ENCODE results near the gene MDFI.
"Not testable (repeated sequence)": the region's sequence is repeated elsewhere in the genome, so short reads cannot be mapped to it uniquely, and the experiment has no call there.

Gene MDFI

DNA sequence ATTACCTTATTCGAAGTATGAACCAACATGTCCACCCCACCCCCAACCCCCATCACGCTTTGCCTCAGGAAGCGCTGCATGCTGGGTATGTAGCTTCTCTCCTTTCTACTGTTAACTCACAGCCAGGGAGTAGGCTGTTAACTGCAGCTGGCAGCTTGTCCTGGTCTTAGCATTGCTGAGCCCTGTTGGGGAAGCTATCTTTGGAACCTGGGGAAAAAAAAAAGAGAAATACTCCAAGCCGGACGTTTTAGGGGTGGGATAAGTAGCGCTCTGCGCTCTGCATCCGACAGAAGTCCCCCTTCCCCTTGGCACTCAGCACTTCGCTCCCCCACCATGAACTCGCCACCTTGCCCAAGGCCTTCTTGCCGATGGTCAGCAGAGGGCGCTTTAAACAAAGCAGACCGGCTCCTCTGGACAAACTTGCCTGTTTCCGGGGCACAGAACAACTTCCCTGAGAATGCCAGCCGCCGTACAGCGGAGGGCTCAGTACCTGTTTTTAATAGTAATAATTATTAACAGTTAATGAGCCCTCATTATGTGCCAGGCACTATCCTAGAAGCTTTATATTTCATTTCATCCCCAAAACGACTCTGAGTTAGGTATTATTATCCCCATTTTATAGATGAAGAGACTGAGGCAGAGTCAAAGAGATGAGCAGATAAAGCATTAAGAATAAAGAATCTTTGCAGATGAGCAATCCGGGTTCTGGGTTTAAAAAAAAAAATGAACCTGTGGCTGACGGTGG is 35.2 kb upstream of the MDFI start:
- peak; percentile 43 to 65 (median 45) for DNase-seq (ENCODE audit: low read depth in 3 of 3)

DNA sequence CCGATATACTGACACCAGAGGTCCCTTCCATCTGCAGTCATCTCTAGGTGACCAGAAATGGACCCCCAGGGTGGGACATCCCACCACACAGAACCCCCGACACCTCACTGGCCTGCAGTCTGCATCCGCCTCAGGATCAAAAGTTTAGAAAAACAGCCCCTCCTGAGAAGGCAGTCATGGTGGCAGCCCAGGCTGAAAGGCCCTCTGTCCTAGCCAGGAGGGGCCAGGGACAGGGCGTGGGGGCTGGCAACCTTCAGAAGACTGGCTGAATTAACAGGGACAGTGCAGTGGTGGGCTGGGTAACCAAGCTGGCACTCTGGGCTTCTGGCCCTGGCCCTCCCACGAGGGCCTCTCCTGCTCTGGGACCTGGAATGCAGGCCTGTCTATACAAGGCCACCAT is 34.3 kb upstream of the MDFI start:
- DNase-seq (ENCODE audit: low read depth in 3 of 3): no peak

DNA sequence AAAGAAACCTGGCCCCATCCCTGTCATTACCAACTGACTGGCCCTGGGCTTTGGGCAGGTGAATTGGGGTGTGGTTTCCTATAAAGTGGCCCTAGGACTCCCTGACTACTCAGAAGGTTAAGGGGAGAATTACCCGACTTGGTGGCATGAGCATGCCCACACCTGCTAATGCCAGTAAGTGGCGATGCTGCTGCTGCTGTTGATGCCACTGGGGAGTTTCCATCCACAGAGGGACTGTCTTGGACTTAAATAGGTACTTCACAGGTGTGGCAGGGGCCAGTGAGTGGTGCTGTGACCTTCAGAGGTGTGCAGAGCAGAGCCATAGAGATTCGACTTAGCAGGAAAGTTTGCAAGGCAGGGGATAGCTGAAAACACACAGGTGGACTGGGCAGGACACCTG is 32.6 kb upstream of the MDFI start:
- DNase-seq (ENCODE audit: low read depth in 3 of 3): no peak

DNA sequence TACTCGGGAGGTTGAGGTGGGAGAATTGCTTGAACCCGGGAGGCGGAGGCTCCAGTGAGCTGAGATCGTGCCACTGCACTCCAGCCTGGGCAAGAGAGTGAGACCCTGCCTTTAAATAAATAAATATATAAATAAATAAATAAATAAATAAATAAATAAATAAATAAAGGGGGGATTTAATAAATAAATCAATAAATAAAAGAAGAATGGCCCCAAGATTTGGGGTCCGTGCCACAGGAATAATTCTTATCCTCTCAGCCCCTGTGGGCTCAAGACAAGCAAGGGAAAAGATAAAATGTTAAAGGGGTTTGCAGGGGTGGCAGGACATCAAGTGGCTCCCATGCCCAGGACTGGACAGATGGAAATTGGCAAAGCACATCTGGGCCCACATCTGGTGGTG is 31.2 kb upstream of the MDFI start:
- no peak for DNase-seq (ENCODE audit: low read depth in 3 of 3)

DNA sequence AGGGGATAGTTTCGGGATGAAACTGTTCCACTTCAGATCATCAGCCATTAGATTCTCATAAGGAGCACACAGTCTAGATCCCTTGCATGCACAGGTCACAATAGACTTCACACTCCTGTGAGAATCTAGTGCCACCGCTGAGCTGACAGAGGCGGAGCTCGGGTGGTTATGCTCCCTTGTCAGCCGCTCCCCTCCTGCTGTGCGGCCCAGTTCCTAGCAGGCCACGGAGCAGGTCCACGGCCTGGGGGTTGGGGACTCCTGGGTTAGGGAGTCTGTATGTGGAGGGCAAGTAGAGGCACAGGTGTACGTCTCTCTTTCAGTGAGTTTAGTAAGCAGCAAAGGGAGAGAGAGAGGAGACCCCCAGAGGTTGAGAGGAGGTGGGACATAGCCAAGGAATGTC is 30.5 kb upstream of the MDFI start:
- DNase-seq (ENCODE audit: low read depth in 3 of 3): no peak

DNA sequence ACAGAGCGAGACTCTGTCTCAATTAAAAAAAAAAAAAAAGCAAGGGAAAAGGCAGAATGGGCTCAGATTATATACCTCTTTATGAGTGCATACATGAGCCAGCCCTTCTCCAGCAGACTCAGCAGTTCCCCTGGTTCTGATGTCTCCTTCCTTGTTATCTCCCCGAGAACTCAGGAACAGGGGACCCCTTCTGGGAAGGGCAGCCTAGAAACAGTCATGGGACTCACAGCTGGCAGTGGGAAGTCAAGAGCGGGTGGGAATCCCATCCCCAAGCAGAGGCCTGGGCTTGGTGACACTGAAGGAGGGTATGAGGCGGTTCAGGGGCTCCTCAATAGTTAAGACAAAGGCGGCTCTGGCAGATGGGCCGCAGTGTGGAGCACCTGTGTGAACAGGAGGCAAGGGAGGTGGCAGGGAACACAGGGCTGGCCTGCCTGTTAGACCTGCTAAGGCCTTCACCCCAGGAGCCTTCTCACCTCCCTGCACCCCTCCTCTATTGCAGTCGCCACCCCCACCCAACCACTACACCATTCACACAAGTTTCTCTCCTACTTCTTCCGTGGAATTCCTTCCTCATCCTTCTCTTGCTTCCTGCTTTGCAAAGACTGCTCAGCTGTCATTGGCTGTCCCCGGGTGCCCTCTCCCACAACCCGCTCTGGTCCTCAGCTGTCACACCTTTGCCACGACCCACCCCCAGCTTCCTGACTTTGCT is 29.7 kb upstream of the MDFI start:
- no peak for DNase-seq (ENCODE audit: low read depth in 3 of 3)

DNA sequence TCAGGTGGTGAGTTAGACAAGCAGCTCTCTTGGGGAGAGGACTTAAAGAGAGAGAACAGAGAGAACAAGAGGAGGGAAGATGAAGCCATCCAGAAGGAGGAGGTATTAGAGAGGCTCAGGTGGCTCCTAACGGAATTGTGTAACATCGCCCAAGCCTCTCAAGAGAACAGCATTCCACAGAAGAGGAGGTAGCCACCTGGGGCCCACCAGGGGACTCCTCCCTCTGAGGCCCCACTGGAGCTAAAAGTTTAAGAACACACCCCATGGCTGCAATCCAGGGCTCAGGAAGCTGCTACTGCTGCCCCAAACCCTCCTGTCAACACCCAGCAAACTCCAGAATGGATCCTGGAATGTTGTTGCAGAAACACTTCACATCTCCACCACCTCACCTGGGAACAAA is 23.6 kb upstream of the MDFI start:
- DNase-seq (ENCODE audit: low read depth in 3 of 3): no peak

DNA sequence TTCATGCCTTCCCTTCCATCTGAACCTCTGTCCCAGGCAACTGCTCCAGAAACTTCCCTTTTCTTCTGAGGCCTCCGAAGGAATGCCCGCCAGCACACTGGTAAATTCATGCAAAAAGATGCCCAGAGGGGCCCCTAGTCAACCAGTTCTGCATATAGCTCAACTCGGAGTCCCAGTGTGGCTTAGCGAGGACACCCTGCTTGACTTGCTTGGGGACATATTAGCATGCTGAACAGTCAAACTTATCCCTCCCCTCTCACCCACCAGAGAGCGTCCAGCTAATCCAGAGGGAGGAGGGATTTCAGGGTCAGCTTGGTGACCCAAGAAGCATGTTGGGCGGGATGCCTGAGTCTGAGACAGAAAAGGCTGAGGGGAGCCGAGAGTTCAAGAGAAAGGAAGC is 23.0 kb upstream of the MDFI start:
- DNase-seq (ENCODE audit: low read depth in 3 of 3): no peak

DNA sequence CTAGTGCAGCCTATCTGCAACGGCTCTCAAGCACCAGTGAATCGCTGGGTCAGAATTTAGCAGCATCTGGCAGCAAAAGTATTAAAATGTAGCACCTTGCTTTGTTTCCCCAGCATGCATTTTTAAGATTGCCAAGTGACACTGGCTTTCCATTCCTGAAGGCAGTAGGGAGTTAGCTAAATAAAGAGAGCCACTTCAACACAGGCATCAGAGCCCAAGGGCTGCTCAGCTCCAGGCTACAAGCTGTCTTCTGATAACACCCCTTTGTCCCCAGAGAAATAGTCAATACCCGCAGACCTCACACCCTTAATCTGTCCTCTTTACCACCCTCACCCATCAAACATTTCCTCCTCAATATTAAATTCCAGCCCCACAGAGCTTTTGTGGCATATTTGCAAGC is 19.7 kb upstream of the MDFI start:
- DNase-seq (ENCODE audit: low read depth in 3 of 3): no peak

DNA sequence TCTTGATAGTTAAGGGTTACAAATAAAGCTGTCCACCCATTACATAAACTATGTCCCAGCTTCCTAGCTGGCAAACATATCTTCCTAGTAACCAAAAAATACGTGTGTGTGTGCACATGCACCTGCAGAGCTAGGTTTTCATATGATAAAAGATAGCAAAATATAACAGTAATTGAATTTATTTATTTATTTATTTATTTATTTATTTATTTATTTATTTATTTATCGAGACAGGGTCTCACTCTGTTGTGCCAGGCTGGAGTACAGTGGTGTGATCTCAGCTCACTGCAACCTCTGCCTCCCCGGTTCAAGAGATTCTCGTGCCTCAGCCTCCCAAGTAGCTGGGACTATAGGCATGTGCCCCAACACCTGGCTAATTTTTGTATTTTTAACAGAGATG is 19.1 kb upstream of the MDFI start:
- DNase-seq (ENCODE audit: low read depth in 3 of 3): not testable (repeated sequence)

DNA sequence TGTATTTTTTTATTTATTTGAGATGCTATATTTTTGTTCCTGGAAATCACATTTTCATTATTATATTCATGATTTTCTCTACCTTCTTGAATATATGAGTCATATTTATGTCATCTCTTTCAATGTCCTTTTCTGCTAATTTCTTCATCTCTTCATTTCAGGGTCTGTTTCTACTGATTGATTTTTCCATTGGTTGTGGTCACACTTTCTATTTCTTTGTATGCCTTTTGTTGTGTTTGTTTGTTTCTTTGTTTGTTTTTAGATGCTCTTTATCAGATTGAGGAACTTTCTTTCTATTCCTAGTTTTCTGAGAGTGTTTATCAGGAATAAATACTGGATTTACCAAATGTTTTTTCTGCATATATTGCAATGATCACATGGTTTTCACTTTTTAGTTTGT is 16.9 kb upstream of the MDFI start:
- no peak for DNase-seq (ENCODE audit: low read depth in 3 of 3)

DNA sequence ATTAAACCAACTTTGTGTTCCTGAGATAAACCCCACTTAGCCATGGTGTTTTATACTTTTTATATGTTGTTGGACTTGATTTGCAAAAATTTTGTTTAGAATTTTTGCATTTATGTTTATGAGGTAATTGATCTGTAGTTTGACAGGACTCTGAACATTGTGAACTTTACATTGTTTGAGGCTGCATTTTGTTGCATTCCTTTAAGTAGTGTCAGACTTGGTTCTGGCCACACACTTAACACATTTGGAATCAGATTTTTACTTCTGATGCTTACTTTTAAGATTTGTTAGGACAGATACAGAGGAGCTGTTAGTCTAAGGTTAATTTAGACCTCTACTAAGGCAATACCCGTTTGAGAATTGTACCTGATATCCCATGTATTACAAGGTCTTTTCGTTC is 16.5 kb upstream of the MDFI start:
- DNase-seq (ENCODE audit: low read depth in 3 of 3): no peak

DNA sequence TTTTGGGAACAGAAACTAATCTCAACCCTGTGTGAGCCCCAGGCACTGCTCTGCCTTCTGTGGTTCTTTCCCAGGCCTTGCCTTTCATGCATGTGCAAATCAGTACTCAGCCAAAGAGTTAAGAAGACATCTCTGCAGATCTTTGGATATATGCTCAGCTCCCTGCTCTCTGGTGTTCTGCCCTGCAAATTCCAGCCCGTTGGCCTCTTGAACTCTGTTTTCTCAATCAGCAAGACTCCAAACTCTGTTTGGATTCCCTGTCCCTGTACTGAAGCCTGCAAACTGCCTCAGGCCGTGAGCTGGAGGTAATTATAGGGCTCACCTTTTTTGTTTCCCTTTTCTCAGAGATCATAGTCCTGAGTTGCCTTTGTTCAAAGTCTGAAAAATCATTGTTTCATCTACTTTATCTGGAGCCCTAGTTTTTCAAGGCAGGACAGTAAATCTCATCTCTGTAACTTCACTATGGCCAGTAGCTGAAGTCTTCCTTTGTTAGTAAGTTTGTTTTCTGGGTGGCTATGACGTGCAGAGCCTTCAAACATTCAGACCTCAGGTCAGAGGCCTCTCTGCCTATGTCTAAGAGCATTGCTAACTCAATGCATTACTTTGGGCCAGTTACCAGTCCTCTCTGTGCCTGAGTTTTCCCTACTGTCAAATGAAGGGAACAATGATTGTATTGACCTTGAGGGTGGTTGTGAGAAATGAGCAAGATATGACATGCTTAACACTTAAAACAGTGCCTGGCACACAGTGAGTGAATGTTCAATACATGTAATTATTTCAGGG is 15.9 kb upstream of the MDFI start:
- no peak for DNase-seq (ENCODE audit: low read depth in 3 of 3)

DNA sequence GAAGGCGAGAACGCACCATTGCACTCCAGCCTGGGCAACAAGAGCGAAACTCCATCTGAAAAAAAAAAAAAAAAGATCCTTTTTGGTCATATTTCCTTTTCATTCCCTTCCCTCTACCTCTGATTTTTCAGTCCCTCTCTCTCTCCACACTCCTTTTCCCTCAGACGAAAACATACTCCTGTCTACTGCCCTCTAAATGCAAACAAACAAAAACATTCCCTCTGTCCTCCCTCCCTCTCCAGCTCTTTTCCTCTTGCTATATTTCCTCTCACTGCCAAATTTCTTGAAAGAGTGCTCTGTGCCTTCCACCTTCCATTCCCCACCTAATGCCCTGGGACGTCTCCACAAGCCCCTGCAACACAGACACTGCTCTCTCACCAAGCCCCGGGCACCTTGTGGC is 14.9 kb upstream of the MDFI start:
- no peak for DNase-seq (ENCODE audit: low read depth in 3 of 3)

DNA sequence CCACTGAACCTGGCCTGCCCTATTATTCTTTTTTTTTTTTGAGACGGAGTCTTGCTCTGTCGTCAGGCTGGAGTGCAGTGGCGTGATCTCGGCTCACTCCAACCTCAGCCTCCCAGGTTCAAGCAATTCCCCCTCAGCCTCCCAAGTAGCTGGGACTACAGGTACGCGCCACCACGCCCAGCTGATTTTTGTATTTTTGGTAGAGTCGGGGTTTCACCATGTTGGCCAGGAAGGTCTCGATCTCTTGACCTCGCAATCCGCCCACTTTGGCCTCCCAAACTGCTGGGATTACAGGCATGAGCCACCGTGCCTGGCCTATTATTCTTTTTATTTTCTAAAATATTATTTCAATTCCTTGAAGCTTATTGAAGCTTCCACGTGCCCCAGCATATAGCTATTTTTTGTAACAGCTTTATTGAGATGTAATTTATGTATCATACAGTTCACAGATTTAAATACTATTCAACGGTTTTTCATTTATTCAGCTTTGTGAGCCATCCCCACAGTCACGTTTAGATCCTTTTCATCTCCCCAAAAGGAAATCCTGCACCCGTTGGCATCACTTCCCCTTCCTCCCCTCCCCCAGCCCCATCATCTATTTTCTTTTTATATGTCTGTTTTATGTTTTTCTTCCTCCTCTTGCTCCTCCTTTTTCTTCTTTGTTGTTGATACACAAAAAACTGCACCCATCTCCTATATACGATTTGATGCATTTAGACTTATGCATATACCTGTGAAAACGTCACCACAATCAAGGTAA is 13.5 kb upstream of the MDFI start:
- DNase-seq (ENCODE audit: low read depth in 3 of 3): no peak

DNA sequence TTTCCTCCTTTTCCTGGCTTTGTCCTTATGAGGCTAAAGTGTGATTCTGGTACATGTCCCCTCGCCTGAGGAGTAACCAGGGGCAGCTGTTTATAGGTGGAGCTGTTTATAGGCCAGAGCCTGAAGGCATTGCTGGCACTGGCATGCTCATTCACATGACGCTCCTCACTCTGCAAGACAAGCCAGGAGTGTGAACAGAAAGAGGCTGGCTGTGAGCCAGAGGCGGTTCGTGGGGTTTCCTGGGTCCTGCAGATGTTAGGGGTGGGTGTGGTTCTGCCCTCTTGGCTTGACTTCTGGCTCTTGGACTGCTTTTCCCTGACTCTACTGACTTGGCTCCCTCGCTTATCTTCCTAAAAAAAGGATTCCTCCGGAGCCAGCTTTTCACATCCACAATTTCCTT is 12.8 kb upstream of the MDFI start:
- DNase-seq (ENCODE audit: low read depth in 3 of 3): no peak

DNA sequence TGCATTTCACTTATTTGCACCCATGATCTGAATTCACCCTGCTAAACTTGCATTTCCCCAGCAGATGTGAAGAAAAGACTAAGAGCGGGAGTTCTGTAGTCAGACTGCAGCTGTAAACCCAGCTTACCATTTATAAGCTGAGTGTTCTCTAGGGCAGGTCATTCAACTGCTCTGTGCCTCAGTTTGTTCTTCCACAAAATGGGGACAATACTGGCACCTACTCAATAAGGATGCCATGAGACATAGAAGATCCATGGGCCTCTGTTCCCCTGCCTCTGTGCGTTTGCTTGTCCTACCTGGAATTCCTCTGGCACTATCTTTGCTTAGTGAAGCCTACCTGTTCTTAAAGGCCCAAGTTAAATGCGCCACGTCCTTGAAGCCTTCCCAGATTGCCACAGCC is 12.2 kb upstream of the MDFI start:
- no peak for DNase-seq (ENCODE audit: low read depth in 3 of 3)

DNA sequence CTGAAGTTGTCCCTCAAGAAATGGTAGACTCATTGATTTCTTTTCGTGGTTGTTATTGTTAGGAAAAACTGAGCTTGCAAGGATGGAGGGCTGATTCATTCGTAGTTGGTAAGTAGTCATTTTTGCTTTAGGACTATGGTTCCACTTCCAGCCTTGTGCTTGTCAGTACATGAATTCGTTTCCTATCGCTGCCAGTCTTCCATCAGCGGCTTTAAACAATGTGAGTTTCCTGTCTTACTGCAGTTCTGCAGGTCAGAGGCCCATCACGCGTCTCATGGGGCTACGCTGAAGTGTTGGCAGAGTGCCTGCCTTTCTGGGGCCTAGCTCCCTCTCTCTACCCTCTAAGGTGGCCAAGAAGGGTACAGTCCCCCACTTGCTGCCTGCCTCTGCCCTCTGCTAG is 11.4 kb upstream of the MDFI start:
- no peak for DNase-seq (ENCODE audit: low read depth in 3 of 3)

DNA sequence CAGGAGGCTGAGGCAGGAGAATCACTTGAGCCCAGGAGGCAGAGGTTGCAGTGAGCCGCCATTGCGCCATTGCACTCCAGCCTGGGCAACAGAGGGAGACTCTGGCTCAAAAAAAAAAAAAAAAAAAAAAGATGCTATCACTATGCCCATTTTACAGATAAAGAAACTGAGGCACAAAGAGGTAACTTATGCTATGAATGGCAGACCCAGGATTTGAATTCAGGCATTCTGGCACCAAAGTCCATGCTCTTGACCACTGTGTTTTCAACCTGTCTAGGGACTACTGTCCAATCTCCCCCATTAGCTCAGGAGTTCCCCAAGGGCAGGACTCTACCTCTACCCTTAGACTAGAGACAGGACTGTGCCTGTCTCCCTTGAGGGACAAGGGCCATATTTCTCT is 9.1 kb upstream of the MDFI start:
- DNase-seq (ENCODE audit: low read depth in 3 of 3): no peak

DNA sequence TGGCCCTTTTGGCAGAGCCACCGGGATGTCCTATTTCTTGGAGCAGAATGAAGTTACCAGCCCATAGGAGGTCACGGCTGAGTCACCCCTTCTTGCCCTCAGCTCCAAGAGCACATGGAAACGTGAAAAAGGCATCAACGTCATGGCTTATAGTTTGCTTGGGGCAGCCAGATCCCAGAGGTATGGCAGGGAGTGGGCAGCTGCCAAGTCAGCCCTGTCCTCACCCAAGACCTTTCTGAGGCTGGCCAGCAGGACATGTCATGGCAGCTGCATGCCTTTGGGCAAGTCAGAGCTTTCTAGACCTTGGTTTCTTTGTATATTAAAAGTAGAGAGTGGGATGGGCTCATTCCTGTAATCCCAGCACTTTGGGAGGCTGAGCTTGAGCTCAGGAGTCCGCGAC is 8.2 kb upstream of the MDFI start:
- DNase-seq (ENCODE audit: low read depth in 3 of 3): no peak

DNA sequence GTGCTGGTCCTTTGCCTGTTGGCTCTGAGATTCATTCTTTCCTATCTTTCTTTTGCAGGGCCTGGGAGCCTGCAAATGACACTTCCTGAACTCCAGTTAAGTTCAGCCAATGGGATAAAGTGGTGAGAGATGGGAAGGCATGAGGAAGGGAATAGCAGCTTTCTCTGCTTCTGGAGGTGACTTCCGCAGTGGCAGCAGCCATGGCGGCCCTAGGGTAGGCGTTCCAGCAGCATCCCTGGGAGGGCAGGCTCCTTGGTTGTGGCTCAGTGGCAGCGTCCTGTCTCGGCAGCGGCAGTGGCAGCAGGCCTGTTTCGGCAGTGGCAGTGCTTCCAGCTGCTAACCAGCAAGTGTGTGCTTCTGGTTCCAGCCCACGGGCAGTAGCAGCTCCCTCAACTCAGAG is 7.3 kb upstream of the MDFI start:
- no peak for DNase-seq (ENCODE audit: low read depth in 3 of 3)

DNA sequence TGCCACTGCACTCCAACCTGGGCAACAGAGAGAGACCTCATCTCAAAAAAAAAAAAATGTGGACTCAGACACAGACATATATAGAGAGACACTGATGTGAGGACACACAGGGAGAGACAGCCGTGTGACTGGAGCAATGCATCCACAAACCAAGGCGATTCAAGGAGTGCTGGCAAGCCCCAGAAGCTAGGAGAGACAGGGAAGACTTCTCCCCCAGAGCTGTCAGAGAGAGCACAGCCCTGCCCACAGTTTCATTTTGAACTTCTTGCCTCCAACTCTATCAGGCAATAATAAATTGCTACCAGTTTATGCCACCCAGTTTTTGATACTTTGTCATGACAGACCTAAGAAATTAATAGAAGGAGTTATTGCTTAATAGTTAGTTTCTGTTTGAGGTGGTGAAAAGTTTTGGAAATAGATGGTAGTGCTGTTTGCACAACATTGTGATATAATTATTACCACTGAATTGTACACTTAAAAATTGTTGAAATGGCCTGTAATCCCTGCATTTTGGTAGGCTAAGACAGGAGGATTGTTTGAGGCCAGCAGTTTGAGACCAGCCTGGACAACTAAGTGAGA is 5.1 kb upstream of the MDFI start:
- DNase-seq (ENCODE audit: low read depth in 3 of 3): no peak

All from stimulated activated CD4-positive, alpha-beta T cell treated with anti-CD3 and anti-CD28 coated beads, TNF-alpha, amount 100 ng/mL, for 4 hours (primary cell).